Lower leg skin (tissue), 3 donors: ENCODE measurements around the gene MLST8.

ENCODE experiments used
- CTCF ChIP-seq, 3 donors: fragments of 450-650 bp; IDR thresholded peaks; one replicate each; pipeline ENCODE4 v1.5.1; 2016; ENCODE audit warnings: antibody characterized with exemption in 3 of 3, mild to moderate bottlenecking in 3 of 3, moderate library complexity in 2 of 3
- POLR2A ChIP-seq, 2 donors: fragments of 450-650 bp; IDR thresholded peaks; one replicate each; pipeline ENCODE4 v1.6.1; 2016 to 2017; ENCODE audit warnings: antibody characterized with exemption in 2 of 2, mild to moderate bottlenecking in 1 of 2, moderate library complexity in 1 of 2

GRCh38 chr16:2199095-2199494 lies 6.2 kb upstream of the MLST8 start:
- no peak for TF ChIP-seq CTCF (IDR thresholded peaks at IDR 0.05)
- no peak for TF ChIP-seq POLR2A (IDR thresholded peaks at IDR 0.05)
